HepG2 (cell line): ENCODE data around the gene PLS1.

ENCODE experiments used
- ATF3 ChIP-seq: sonication (generic); formaldehyde crosslinking; IDR thresholded peaks from 2 replicates; pipeline ENCODE4 v1.4.0; 2020; ENCODE audit warnings: missing genetic modification reagents
- FOSL1 ChIP-seq: sonication (generic); formaldehyde crosslinking; IDR thresholded peaks from 2 replicates; pipeline ENCODE4 v1.9.0; 2021; ENCODE audit warnings: missing genetic modification reagents, borderline replicate concordance
- HDAC2 ChIP-seq: sonication (generic); formaldehyde crosslinking; IDR thresholded peaks from 2 replicates; pipeline ENCODE4 v1.4.0; 2020; ENCODE audit warnings: missing genetic modification reagents
- HMG20A ChIP-seq: IDR thresholded peaks from 2 replicates; pipeline ENCODE4 v1.6.1; 2016; ENCODE audit warnings: borderline replicate concordance
- KDM5B ChIP-seq: sonication (generic); formaldehyde crosslinking; IDR thresholded peaks from 2 replicates; pipeline ENCODE4 v1.4.0; 2020; ENCODE audit warnings: missing genetic modification reagents, mild to moderate bottlenecking, borderline replicate concordance
- TF ChIP-seq, protein P1 (sequence below): sonication (generic); formaldehyde crosslinking; IDR thresholded peaks from 2 replicates; pipeline ENCODE4 v1.4.0; 2020; ENCODE audit warnings: missing genetic modification reagents

- TF ChIP-seq KDM5B (CRISPR knock-in tag): no peak
- TF ChIP-seq, protein P1, sequence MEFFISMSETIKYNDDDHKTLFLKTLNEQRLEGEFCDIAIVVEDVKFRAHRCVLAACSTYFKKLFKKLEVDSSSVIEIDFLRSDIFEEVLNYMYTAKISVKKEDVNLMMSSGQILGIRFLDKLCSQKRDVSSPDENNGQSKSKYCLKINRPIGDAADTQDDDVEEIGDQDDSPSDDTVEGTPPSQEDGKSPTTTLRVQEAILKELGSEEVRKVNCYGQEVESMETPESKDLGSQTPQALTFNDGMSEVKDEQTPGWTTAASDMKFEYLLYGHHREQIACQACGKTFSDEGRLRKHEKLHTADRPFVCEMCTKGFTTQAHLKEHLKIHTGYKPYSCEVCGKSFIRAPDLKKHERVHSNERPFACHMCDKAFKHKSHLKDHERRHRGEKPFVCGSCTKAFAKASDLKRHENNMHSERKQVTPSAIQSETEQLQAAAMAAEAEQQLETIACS: no peak
- no peak for TF ChIP-seq HDAC2 (CRISPR knock-in tag)
- TF ChIP-seq HMG20A: no peak
- no peak for TF ChIP-seq ATF3 (CRISPR knock-in tag)
- no peak for TF ChIP-seq FOSL1
Measured at GRCh38 chr3:142568393-142569017, 27.7 kb upstream of the PLS1 start.
